ENCODE data around the gene PGK2.

DNA sequence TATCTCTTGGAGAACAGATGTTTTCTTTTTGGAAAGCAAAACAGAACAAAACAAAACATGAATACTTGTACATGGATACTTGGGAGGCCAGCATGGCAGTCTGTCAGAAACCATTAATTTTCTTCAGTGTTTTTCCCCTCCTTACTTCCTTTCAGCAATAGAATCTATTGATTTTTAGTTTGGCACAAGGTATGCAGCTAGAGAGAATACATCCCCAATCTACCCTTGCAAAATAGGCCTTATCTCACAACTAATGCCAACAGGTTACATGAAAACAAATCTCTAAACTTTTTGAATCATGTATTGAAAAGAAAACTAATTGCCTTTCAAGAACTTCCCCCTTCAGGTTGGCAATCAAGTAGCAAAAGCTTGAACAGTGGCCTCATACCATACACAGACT lies 2.8 kb downstream of the PGK2 start:
- TF ChIP-seq EZH2 (IDR thresholded peaks at IDR 0.05; ENCODE audit: low read length, unreplicated experiment) = no peak
- TF ChIP-seq, protein P1, sequence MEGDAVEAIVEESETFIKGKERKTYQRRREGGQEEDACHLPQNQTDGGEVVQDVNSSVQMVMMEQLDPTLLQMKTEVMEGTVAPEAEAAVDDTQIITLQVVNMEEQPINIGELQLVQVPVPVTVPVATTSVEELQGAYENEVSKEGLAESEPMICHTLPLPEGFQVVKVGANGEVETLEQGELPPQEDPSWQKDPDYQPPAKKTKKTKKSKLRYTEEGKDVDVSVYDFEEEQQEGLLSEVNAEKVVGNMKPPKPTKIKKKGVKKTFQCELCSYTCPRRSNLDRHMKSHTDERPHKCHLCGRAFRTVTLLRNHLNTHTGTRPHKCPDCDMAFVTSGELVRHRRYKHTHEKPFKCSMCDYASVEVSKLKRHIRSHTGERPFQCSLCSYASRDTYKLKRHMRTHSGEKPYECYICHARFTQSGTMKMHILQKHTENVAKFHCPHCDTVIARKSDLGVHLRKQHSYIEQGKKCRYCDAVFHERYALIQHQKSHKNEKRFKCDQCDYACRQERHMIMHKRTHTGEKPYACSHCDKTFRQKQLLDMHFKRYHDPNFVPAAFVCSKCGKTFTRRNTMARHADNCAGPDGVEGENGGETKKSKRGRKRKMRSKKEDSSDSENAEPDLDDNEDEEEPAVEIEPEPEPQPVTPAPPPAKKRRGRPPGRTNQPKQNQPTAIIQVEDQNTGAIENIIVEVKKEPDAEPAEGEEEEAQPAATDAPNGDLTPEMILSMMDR (conservative IDR thresholded peaks at IDR 0.05; ENCODE audit: low read depth, low read length) = no peak

Data from PC-3 (cell line).